Epithelial cell of esophagus (primary cell): ENCODE measurements around the gene IFNA14.

Experiments used
- DNase-seq: peaks from one replicate; pipeline ENCODE4 v3.0.0; 2010; ENCODE audit warnings: low read depth
- H3K4me3 ChIP-seq: 2 replicates; pipeline ENCODE4 v1.5.1; 2011; ENCODE audit warnings: mild to moderate bottlenecking, low read length, control low read depth
- TF ChIP-seq, protein P1 (sequence below): IDR thresholded peaks from 2 replicates; pipeline ENCODE4 v1.5.1; 2011; ENCODE audit warnings: low read depth, mild to moderate bottlenecking, low read length, control low read depth, inconsistent platforms; ENCODE audit not compliant: insufficient read depth; ENCODE audit errors: missing control alignments

Gene IFNA14

DNA sequence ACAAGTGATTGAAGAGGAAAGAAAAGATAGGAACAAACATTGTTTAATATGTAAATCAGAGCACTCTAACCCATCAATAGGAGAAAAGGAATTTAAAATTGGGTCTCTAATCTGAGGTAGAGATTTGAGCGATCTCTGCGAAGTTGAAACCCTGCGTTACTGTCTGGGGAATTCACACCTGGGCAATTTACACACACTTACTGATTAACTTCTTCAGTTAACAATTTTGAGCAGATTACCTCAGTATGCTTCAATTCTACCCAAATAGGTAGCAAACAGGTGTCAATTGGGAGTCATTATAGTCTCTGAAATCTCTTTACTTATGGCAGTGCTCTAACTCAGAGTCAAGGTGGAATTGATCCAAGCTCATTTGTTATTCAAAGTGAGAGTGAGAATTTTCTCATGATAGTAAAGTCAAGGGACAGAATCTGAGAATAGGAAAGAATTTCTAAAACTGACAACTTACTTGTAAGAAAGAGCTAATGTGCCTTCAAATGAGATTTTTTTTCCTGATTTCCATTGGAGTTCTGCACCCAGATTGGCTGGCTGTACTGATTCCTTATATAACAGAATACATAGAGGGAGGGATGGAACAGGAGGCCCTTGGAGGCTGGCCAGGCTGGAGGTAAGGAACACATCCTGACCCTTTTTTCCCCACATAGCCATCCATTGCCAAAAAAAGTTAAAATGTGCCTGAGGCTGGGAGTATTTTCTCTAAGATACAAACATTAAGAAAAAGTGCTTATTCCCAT is 27.1 kb upstream of the IFNA14 start:
- H3K4me3 ChIP-seq, result no peak overlapping the region
- TF ChIP-seq, protein P1, sequence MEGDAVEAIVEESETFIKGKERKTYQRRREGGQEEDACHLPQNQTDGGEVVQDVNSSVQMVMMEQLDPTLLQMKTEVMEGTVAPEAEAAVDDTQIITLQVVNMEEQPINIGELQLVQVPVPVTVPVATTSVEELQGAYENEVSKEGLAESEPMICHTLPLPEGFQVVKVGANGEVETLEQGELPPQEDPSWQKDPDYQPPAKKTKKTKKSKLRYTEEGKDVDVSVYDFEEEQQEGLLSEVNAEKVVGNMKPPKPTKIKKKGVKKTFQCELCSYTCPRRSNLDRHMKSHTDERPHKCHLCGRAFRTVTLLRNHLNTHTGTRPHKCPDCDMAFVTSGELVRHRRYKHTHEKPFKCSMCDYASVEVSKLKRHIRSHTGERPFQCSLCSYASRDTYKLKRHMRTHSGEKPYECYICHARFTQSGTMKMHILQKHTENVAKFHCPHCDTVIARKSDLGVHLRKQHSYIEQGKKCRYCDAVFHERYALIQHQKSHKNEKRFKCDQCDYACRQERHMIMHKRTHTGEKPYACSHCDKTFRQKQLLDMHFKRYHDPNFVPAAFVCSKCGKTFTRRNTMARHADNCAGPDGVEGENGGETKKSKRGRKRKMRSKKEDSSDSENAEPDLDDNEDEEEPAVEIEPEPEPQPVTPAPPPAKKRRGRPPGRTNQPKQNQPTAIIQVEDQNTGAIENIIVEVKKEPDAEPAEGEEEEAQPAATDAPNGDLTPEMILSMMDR, result no peak
- DNase-seq, result no peak

DNA sequence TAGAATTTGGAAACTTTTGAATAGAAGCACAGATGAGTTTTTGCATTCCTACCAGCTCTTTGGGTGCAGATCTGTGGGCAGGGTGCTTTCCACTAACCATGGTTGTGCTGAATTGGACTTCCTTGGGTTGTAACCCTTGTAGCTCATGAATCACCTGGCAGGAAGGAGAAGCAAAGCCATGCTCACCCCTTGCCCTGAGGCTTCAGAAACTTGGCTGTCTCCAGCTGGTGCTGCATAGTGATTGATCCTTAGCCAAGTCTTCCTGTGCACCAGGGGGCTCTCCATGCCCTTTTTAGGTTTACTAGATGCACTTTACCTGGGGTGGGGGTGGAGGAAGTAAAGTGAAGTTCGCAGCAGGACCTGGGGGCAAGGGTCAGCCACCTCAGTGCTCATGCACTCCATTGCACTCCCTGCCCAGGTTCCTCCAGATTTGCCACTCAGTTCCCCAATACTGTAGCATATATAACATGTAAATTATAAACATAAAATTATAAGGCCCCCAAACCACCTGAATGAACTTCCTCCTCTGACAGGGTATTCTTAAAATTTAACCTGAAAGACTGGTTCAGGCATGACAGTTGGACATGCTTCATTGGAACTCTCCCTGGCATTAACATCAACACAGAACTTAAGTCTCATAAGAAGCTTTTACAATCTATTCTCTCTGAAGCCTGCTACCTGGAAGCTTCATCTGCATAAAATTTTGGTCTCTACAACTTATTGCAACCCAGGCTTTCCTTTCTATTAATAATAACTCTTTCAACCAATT is 25.8 kb upstream of the IFNA14 start:
- TF ChIP-seq, protein P1, result no peak
- H3K4me3 ChIP-seq, result no peak overlapping the region
- DNase-seq, result peak; percentile 43

DNA sequence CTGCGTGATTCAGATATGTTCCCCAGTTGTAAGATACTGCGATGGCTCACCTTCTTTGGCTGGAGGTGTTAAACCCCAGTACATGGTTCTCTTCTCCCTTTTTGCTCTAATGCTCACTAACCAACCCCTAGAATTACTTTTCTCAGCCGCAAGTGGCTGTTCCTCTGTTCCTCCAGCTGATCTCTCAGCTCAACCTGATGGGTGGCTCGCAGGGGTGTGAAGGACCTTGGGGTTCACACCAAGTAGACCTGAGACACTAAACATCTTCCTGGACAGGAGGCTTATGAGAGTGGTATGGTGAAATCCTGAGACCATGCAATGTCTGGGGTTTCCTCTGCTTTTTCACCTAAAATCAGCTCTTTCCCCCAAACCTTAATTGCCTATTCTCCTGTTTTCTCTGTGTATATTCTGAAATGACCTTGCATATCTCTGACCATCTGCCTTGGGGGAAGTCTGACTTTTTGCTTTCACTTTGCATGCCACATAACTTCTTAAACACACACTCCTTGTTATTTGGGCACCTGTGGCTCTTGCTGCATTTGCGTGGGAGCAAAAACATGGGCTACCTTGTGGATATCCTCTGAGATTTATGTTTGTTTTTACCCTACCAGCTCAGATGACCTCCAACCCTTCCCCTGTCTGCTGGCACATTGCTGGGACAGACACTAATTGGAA is 15.9 kb upstream of the IFNA14 start:
- TF ChIP-seq, protein P1, result no peak
- H3K4me3 ChIP-seq, result no peak overlapping the region
- no peak for DNase-seq

DNA sequence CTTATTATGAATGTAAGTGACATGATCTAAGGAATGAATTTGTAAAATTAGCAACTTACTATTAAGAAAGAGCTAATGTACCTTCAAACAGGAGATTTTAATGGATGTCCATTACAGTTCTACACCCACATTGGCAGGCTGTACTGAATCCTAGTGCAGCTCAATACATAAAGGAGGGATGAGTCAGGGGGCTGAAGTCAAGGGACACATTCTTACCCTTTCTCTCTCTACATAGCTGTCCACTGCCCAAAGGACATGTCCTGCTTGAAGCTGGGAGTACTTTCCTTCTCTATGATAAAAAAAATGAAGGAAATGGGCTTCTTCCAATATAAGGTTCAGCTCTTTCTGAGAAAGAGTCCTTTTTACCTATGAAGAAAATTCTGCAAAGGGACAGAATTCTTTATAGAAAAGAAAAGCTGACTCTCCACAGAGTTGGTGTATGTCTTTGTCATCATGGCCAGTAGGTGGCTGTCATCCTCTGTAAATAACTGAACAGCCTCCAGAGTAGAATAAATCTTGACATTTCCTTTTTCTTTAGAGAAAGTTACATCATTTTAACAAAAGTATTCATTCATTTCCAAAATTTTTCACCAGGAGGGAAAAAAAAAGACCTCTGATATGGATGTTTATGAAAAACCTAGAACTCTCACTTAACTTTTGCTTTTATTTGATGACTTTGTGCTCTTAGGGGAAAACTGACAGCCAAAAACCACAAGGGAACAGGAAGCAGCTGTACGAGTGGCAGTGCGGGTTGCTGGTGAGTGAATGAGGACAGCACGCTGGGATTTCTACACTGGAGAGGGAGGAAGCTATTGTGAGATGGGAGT is 13.1 kb upstream of the IFNA14 start:
- peak; percentile 45 for DNase-seq
- TF ChIP-seq, protein P1, result peak; percentile 69
- H3K4me3 ChIP-seq, result no peak overlapping the region

DNA sequence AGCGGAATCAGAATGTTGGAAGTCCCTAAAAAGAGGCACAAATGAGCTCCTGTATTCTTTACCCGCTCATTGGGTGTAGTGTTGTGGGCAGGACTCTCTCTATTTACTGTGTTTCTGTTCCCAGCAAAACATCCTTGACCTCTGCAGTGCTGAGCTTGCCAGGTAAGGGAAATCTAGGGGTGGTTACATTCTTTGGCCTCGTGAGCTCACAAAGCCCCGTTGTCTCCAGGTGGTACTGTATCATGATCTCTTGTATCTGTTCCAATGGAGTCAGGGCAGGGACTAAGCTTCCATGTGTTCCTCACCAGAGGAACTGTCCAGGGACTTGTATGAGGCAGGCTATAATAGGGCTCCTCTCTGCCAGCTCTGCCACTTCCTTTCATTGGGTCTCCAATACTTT is 11.8 kb upstream of the IFNA14 start:
- H3K4me3 ChIP-seq, result no peak overlapping the region
- no peak for DNase-seq
- TF ChIP-seq, protein P1, result no peak

DNA sequence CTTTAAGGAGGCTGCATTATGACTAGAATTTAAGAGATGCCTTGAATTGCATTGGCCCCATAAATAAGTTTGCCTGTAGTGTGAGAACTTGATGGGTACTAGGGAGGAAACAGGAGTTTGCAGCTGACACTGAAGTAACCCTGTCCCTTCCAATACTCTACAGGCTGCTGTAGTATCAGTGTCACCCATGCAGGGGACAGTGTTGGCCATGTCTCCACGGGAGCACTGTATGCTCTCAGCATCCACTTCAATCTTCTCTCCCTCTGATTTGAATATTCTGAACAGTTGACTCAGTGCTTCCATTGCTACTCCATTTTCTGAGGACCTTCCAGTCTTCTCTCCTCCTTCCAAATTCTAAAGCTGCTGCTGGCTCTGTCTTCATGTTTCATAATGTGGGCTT is 11.4 kb upstream of the IFNA14 start:
- no peak for DNase-seq
- no peak overlapping the region for H3K4me3 ChIP-seq
- TF ChIP-seq, protein P1, result no peak
